ENCODE results near the gene EXOC5. TPM values are rescaled to one million over a fixed set of nuclear protein-coding genes. Genes with fewer than 3 reads are reported as not detected.

EXOC5 gene
- total RNA-seq, 3 donors from 2014 or later (not counting 1 experiment from before 2014, with no cell fraction given), result 37.1 to 42.0 (median 41.7) TPM

GRCh38 chr14:57302883-57303282 lies 34.2 kb upstream of the EXOC5 start:
- Histone ChIP-seq H3K4me3 (ENCODE audit: low read length) (no peak overlapping the region), H3K27ac (ENCODE audit: low read length) (no peak overlapping the region), H3K27me3 (ENCODE audit: control insufficient read depth, insufficient read depth, low read length) (no peaks in the 10 kb centered on the region), H3K9me3 (ENCODE audit: control insufficient read depth, insufficient read depth, low read length) (no peaks in the 10 kb centered on the region), H3K36me3 (ENCODE audit: control insufficient read depth, insufficient read depth, low read length) (no peaks in the 10 kb centered on the region), H3K4me1 (ENCODE audit: control insufficient read depth, insufficient read depth, low read length) (no peaks in the 10 kb centered on the region)
- TF ChIP-seq CTCF (IDR thresholded peaks at IDR 0.05), result no peak
- Mint-ChIP-seq H3K4me3 (no peak overlapping the region), H3K36me3 (no peaks in the 10 kb centered on the region), H3K27me3 (ENCODE audit: low read depth in 2 of 2) (peaks cover 10 to 36% of the 10 kb centered on the region in 2 donors), H3K9me3 (no peaks in the 10 kb centered on the region), H3K4me1 (no peaks in the 10 kb centered on the region), H3K27ac (no peak overlapping the region)
- DNase-seq, result no peak
- no peak for ATAC-seq
- intact Hi-C loops (cut with micrococcal nuclease), result no loop called here
- 94% methylated on average over 5 of the region's 5 CpGs for WGBS (ENCODE audit: insufficient coverage)

DNA sequence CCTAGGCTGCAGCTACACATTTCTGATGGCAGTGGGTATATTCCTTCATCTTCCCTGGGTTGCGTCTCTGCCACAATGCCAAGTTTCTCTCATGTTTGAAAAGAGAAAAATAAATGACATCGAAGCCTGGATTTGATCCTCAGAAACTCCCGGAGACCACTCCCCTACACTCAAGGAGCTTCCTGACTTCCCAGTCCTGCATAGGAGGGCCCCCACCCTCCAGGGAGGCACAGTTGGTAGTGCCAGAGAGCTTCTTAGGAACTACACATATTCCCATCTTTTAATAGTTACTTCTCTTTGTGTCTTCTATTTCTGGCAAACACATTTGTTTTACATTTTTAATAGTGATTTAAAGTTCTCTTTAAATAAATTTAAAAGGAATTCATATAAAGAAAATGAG lies 30.8 kb upstream of the EXOC5 start:
- intact Hi-C loops (cut with micrococcal nuclease), result no loop called here
- Mint-ChIP-seq H3K4me3 (no peak overlapping the region), H3K36me3 (no peaks in the 10 kb centered on the region), H3K27ac (no peak overlapping the region), H3K9me3 (no peaks in the 10 kb centered on the region), H3K27me3 (ENCODE audit: low read depth in 2 of 2) (peaks cover under 1 to 9% of the 10 kb centered on the region in 2 donors), H3K4me1 (no peaks in the 10 kb centered on the region)
- Histone ChIP-seq H3K27ac (ENCODE audit: low read length) (no peak overlapping the region), H3K9me3 (ENCODE audit: control insufficient read depth, insufficient read depth, low read length) (no peaks in the 10 kb centered on the region), H3K4me3 (ENCODE audit: low read length) (no peak overlapping the region), H3K4me1 (ENCODE audit: control insufficient read depth, insufficient read depth, low read length) (no peaks in the 10 kb centered on the region), H3K27me3 (ENCODE audit: control insufficient read depth, insufficient read depth, low read length) (no peaks in the 10 kb centered on the region), H3K36me3 (ENCODE audit: control insufficient read depth, insufficient read depth, low read length) (no peaks in the 10 kb centered on the region)
- DNase-seq (no peak), ATAC-seq (no peak)
- WGBS (ENCODE audit: insufficient coverage), result 97% methylated on average over 3 of the region's 3 CpGs
- no peak for TF ChIP-seq CTCF (IDR thresholded peaks at IDR 0.05)

DNA sequence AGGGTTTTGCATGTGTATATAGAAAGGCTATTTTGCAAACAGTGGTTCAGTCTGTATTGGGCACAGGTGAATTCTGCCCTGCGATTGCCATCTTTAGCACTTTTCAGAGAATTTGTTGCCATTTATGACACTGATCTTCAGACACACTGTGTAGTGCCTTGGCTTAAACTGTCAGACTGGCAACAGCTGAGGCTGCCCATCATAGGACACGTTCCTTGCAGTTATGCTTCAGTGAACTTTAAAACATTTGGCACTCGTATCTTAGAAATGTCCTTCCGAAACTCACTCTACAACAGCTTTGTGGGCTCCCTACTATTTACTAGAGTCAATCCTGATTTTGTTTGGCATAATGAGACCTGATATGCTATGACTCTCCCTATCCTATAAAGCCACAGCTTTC lies 29.1 kb upstream of the EXOC5 start:
- Histone ChIP-seq H3K4me1 (ENCODE audit: control insufficient read depth, insufficient read depth, low read length) (no peaks in the 10 kb centered on the region), H3K27me3 (ENCODE audit: control insufficient read depth, insufficient read depth, low read length) (no peaks in the 10 kb centered on the region), H3K36me3 (ENCODE audit: control insufficient read depth, insufficient read depth, low read length) (no peaks in the 10 kb centered on the region), H3K9me3 (ENCODE audit: control insufficient read depth, insufficient read depth, low read length) (no peaks in the 10 kb centered on the region), H3K27ac (ENCODE audit: low read length) (no peak overlapping the region), H3K4me3 (ENCODE audit: low read length) (no peak overlapping the region)
- no peak for TF ChIP-seq CTCF (IDR thresholded peaks at IDR 0.05)
- H3K4me1 Mint-ChIP-seq, result no peaks in the 10 kb centered on the region
- H3K9me3 Mint-ChIP-seq, result no peaks in the 10 kb centered on the region
- DNase-seq, result no peak
- intact Hi-C loops (cut with micrococcal nuclease), result no loop called here
- no peaks in the 10 kb centered on the region for H3K27me3 Mint-ChIP-seq (ENCODE audit: low read depth in 2 of 2)
- WGBS (ENCODE audit: insufficient coverage), result over 99% methylated on average over 4 of the region's 4 CpGs
- no peak overlapping the region for H3K27ac Mint-ChIP-seq
- no peak overlapping the region for H3K4me3 Mint-ChIP-seq
- ATAC-seq, result no peak
- H3K36me3 Mint-ChIP-seq, result no peaks in the 10 kb centered on the region

- Histone ChIP-seq H3K36me3 (ENCODE audit: control insufficient read depth, insufficient read depth, low read length) (peaks cover 8% of the 10 kb centered on the region), H3K9me3 (ENCODE audit: control insufficient read depth, insufficient read depth, low read length) (no peaks in the 10 kb centered on the region), H3K4me3 (ENCODE audit: low read length) (no peak overlapping the region), H3K27me3 (ENCODE audit: control insufficient read depth, insufficient read depth, low read length) (no peaks in the 10 kb centered on the region), H3K27ac (ENCODE audit: low read length) (no peak overlapping the region), H3K4me1 (ENCODE audit: control insufficient read depth, insufficient read depth, low read length) (no peaks in the 10 kb centered on the region)
- intact Hi-C loops (cut with micrococcal nuclease), result no loop called here
- Mint-ChIP-seq H3K27me3 (ENCODE audit: low read depth in 2 of 2) (no peaks in the 10 kb centered on the region), H3K27ac (no peak overlapping the region), H3K36me3 (no peaks in the 10 kb centered on the region), H3K4me1 (no peaks in the 10 kb centered on the region), H3K9me3 (no peaks in the 10 kb centered on the region), H3K4me3 (no peak overlapping the region)
- no peak for TF ChIP-seq CTCF (IDR thresholded peaks at IDR 0.05)
- WGBS (ENCODE audit: insufficient coverage), result 93% methylated on average over 1 of the region's 1 CpG
- ATAC-seq (no peak), DNase-seq (no peak)
Measured at GRCh38 chr14:57295239-57295638, 26.5 kb upstream of the EXOC5 start.
